Lower lobe of right lung (tissue), 2 donors: ENCODE data around the gene SNAPC1. TPM values are rescaled to one million over a fixed set of nuclear protein-coding genes. Genes with fewer than 3 reads are reported as not detected.

Experiments
- ATAC-seq, 2 donors: fragments of 200-7000 bp; cut with Tn5 transposase; one replicate each; pipeline ENCODE4 v1.9.1; 2020 to 2022; ENCODE audit warnings: mild to moderate bottlenecking in 2 of 2, moderate library complexity in 2 of 2
- DNase-seq: peaks from one replicate; pipeline ENCODE4 v3.0.0-alpha.2; 2020
- H3K27ac ChIP-seq: fragments of 200-600 bp; one replicate; pipeline ENCODE4 v1.8.0; 2022
- H3K27me3 ChIP-seq: fragments of 200-600 bp; one replicate; pipeline ENCODE4 v1.8.0; 2022; ENCODE audit warnings: low read depth
- H3K36me3 ChIP-seq: fragments of 200-600 bp; one replicate; pipeline ENCODE4 v1.8.0; 2022; ENCODE audit warnings: mild to moderate bottlenecking
- H3K4me1 ChIP-seq: fragments of 200-600 bp; one replicate; pipeline ENCODE4 v1.8.0; 2022
- H3K4me3 ChIP-seq: fragments of 200-600 bp; one replicate; pipeline ENCODE4 v1.8.0; 2022; ENCODE audit warnings: mild to moderate bottlenecking
- H3K9me3 ChIP-seq: fragments of 200-600 bp; one replicate; pipeline ENCODE4 v1.8.0; 2022
- intact Hi-C: fragments of 100-400 bp; cut with DNase I; formaldehyde crosslinking; loops from one replicate; pipeline ENCODE4 v1.11.0; 2022
- total RNA-seq: library from RNA; stranded (reverse); fragmentation: NEBNext Ultra II Directional; extraction: Animal tissue kit (Norgen Biotek cat#: 25700); gene quantifications from one replicate; pipeline ENCODE4 v1.2.1, GENCODE V29; 2021
- TF ChIP-seq, protein P1 (sequence below): fragments of 200-600 bp; IDR thresholded peaks from one replicate; pipeline ENCODE4 v1.8.0; 2022; ENCODE audit warnings: antibody characterized with exemption, mild to moderate bottlenecking
- donor health status: DM: no; HTN: yes; CAD: no; lungs with severe emphysema.

SNAPC1 gene
- total RNA-seq, 1 donor from 2014 or later = 6.2 TPM

DNA sequence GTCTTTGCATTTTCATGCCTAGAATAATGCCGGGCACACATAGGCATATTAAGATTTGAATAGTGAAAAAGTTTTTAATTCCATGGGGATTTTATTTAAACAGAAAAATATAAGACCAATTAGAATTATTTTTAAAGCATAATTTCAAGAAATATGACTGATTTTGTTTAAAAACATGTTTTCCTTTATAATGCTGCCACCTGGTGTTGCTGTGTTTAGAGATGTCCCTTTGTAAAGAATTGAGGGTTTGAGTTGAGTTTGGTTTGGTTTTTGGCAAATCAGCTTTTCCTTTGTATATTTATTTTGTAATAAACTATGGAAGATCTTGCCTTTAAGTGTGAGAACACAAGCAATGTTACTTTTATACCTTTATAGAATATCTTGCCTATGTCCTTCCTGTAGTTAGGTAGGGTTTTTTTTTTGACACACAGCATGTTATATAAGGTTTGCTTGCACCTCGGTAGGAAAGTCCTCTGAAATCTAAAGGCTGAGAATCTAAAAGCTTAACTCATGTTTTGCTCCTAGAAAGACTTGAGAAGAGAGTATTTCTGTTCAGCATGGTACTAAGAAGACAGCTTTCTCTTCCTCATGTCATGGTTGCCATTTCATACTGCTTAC is 31.4 kb upstream of the SNAPC1 start:
- DNase-seq (no peak), ATAC-seq (no peak)
- Histone ChIP-seq H3K27ac (no peak overlapping the region), H3K4me1 (peaks cover 4% of the 10 kb centered on the region), H3K36me3 (peaks cover 89% of the 10 kb centered on the region), H3K9me3 (no peaks in the 10 kb centered on the region), H3K4me3 (no peak overlapping the region), H3K27me3 (no peaks in the 10 kb centered on the region)
- intact Hi-C loops = loop anchor here (10.0 kb wide), 1 partner anchor 266 kb away; no protein-coding TSS in a partner anchor
- TF ChIP-seq, protein P1, sequence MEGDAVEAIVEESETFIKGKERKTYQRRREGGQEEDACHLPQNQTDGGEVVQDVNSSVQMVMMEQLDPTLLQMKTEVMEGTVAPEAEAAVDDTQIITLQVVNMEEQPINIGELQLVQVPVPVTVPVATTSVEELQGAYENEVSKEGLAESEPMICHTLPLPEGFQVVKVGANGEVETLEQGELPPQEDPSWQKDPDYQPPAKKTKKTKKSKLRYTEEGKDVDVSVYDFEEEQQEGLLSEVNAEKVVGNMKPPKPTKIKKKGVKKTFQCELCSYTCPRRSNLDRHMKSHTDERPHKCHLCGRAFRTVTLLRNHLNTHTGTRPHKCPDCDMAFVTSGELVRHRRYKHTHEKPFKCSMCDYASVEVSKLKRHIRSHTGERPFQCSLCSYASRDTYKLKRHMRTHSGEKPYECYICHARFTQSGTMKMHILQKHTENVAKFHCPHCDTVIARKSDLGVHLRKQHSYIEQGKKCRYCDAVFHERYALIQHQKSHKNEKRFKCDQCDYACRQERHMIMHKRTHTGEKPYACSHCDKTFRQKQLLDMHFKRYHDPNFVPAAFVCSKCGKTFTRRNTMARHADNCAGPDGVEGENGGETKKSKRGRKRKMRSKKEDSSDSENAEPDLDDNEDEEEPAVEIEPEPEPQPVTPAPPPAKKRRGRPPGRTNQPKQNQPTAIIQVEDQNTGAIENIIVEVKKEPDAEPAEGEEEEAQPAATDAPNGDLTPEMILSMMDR = peak; percentile 52

DNA sequence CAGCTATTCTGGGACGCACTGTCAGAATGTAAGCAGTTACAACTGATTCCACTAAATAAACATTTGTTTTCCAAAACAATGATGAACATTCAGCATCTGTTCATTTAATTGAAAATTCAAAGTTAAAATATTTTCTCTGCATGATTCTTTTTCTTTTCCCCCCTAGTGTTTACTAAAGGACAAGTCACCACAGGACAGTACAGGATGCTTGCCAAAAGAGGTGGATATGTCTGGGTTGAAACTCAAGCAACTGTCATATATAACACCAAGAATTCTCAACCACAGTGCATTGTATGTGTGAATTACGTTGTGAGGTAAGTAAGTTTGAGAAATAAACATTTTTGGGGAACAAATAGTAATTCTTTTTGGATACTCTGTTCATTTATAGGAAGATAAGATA is 28.2 kb upstream of the SNAPC1 start:
- Histone ChIP-seq H3K27ac (no peak overlapping the region), H3K4me1 (peaks cover 4% of the 10 kb centered on the region), H3K9me3 (no peaks in the 10 kb centered on the region), H3K27me3 (no peaks in the 10 kb centered on the region), H3K36me3 (peaks cover 96% of the 10 kb centered on the region), H3K4me3 (no peak overlapping the region)
- DNase-seq = no peak
- TF ChIP-seq, protein P1 = no peak
- intact Hi-C loops = loop anchor here (10.0 kb wide), 1 partner anchor 269 kb away; no protein-coding TSS in a partner anchor
- no peak for ATAC-seq

DNA sequence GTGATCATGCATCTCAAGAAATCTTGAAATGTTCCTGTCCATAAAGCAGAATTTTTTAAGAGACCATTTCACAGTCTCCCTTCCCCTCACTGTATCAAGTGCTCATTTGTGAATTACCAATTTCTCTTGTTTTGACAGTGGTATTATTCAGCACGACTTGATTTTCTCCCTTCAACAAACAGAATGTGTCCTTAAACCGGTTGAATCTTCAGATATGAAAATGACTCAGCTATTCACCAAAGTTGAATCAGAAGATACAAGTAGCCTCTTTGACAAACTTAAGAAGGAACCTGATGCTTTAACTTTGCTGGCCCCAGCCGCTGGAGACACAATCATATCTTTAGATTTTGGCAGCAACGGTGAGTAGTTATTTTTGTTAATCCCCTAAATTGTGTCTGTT is 25.5 kb upstream of the SNAPC1 start:
- TF ChIP-seq, protein P1 = no peak
- intact Hi-C loops = loop anchor here (10.0 kb wide), 1 partner anchor 272 kb away; no protein-coding TSS in a partner anchor
- ATAC-seq = no peak
- Histone ChIP-seq H3K4me1 (no peaks in the 10 kb centered on the region), H3K36me3 (peaks cover 99% of the 10 kb centered on the region), H3K9me3 (no peaks in the 10 kb centered on the region), H3K4me3 (no peak overlapping the region), H3K27ac (no peak overlapping the region), H3K27me3 (no peaks in the 10 kb centered on the region)
- DNase-seq = no peak

DNA sequence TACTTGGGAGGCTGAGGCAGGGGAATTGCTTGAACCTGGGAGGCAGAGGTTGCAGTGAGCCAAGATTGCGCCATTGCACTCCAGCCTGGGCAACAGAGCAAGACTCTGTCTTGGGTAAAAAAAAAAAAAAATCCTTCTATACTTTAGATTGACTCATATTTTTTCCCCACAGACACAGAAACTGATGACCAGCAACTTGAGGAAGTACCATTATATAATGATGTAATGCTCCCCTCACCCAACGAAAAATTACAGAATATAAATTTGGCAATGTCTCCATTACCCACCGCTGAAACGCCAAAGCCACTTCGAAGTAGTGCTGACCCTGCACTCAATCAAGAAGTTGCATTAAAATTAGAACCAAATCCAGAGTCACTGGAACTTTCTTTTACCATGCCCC is 24.3 kb upstream of the SNAPC1 start:
- intact Hi-C loops = loop anchor here (10.0 kb wide), 1 partner anchor 273 kb away; no protein-coding TSS in a partner anchor
- H3K27me3 ChIP-seq = no peaks in the 10 kb centered on the region
- ATAC-seq = no peak
- no peaks in the 10 kb centered on the region for H3K9me3 ChIP-seq
- no peaks in the 10 kb centered on the region for H3K4me1 ChIP-seq
- H3K4me3 ChIP-seq = no peak overlapping the region
- TF ChIP-seq, protein P1 = no peak
- H3K27ac ChIP-seq = no peak overlapping the region
- peaks cover 99% of the 10 kb centered on the region for H3K36me3 ChIP-seq
- DNase-seq = no peak

DNA sequence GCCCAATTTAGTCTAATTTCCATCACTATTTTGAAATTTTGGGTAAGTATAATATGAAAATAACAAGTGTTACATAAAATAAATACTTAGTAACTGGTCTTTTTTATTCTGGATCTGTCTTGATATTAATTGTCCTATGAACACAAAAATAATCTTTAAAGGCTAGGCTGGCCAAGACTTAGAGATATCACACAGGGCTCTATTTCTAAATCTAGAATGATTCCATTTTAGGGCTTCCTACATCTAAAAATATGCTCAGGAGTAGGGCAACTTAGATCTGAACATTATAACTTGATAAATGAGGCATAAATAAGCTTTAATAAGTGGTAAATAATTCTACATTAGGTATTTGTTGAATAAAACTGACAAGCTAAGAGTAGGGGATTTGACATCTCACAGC is 23.1 kb upstream of the SNAPC1 start:
- TF ChIP-seq, protein P1 = no peak
- intact Hi-C loops = loop anchor here (10.0 kb wide), 1 partner anchor 274 kb away; no protein-coding TSS in a partner anchor
- no peak for DNase-seq

More for the DNA sequence above, 23.1 kb upstream of the SNAPC1 start:
- H3K27me3 ChIP-seq = no peaks in the 10 kb centered on the region
- no peak for ATAC-seq
- no peaks in the 10 kb centered on the region for H3K9me3 ChIP-seq
- H3K4me1 ChIP-seq = no peaks in the 10 kb centered on the region
- H3K36me3 ChIP-seq = peaks cover 99% of the 10 kb centered on the region
- no peak overlapping the region for H3K4me3 ChIP-seq
- no peak overlapping the region for H3K27ac ChIP-seq
